ENCODE measurements around the gene JADE3.

The JADE3 gene

DNA sequence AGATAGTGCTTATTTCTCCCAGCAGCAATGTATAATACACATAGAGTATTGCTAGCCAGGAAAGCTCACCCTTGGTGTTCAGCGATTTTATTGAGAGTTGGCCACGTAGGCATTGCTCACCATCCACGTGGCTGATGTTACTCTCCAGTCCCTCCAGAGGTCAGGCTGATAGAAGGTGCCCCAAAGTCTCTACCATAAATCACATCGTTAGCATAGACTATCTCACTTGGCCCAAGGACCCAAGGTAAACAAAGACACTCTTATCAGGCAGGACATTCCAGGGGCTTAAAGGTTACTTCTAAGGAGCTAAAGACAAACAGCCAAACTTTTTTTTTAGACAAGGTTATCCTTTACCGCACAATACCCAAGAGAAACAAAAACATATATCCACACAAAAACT, 135.8 kb downstream of the JADE3 start:
- no peak for DNase-seq

DNA sequence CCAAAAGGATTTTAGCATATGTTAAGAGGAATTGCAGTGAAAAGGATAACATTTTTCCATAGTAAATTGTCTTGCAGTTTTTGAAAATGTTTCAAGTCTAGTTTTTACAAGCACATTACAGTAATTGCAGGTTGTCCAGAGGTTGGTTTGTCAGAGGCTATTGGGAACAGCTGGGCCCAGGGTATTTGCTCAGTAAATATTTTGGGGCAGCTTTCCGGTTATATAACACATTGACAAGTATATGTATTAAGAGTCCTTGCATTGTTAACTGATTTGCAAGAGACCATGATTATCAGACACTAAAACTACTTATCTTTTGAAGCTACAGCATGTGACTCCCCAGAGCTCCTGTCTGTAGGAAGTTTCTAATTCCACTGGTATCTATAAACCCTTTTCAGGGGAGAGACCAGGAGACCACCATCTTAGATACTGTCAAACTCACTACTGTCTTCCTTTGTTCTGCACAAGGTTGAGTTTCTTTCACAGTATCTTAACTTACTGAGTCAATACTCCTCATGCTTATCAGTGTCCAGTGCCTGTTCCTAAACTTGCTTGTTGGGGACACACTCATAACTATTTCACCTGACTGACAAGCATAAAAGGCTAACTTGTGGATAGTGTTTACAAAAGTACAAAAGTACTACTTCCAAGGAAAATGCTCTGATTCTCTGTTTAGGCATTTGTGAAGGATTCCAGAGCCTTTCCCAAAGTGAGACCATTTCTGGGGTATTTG, 147.1 kb downstream of the JADE3 start:
- no peak for DNase-seq

DNA sequence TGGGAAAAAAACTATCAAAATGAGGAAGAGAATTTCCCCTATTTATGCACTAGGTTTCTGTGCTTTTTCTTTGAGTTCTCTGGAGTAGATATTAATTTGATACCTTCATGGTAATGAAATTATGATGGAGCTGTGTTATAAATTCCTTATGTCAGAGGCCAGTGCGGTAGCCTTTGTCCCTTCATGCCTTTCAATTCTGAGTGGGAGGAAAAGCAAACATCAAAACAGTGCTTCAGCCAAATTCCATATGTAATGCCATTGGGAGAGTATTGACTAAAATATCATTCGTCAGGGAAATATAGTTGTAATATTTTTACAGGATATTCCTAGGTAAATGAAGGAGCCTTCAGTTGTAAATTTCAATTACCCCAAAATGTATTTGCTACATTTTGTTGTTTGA, 148.5 kb downstream of the JADE3 start:
- no peak for DNase-seq

DNA sequence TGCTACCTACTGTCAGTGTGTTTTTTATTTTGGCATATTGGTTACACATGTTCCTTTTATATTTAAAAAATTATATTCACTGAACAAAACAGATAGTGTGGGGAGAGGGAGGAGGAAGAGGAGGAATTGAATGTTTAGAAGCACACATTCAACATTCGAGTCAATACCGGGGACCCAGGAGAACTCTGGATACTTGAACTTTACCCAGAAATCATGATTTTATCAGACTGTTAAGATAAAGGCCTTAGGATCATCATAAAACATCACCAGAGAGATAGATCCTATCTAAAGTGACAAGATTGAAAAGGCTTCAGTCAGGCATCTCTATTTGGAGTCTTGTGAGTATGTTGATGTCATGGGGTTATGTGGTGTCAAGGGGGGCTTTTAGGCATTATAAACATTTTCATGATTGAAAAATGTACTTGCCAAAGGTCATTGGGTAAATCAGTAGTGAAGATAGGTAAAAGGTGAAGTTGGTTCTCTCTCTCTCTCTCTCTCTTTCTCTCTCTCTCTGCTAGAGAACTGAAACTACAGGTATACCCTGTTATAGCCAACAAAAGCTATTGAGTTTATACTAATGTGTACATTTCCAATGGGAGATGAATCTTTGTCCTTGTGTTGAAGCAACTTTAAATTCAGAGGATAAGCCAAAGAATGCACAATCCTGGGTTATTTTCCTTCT, 149.2 kb downstream of the JADE3 start:
- no peak for DNase-seq

- no peak for DNase-seq
Measured at GRCh38 chrX:47063179-47063578, 151.0 kb downstream of the JADE3 start.

DNA sequence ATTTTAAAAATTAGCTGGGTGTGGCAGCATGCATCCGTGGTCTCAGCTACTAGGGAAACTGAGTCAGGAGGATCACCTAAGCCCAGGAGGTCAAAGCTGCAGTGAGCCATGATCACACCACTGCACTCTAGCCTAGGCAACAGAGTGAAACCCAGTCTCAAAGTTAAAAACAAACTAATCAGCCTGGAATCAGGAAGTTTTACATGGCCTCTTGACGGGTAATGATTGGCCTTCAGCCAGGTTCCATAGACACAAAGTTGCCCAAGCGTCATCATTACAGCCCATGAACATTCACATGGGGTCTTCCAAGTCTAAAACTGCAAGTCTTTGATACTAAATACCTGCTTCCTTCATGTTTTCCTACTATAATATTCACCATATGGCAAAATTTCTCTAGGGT, 156.0 kb downstream of the JADE3 start:
- no peak for DNase-seq

- DNase-seq, result no peak
Measured at GRCh38 chrX:47068720-47069119, 156.5 kb downstream of the JADE3 start.

GRCh38 chrX:47078129-47079043, 166.2 kb downstream of the JADE3 start, which contains the start of gene RGN:
TSS of gene RGN (plus strand) at chrX:47078443. CDS start at chrX:47081145, 2,702 bp downstream.
- no peak for DNase-seq

DNA sequence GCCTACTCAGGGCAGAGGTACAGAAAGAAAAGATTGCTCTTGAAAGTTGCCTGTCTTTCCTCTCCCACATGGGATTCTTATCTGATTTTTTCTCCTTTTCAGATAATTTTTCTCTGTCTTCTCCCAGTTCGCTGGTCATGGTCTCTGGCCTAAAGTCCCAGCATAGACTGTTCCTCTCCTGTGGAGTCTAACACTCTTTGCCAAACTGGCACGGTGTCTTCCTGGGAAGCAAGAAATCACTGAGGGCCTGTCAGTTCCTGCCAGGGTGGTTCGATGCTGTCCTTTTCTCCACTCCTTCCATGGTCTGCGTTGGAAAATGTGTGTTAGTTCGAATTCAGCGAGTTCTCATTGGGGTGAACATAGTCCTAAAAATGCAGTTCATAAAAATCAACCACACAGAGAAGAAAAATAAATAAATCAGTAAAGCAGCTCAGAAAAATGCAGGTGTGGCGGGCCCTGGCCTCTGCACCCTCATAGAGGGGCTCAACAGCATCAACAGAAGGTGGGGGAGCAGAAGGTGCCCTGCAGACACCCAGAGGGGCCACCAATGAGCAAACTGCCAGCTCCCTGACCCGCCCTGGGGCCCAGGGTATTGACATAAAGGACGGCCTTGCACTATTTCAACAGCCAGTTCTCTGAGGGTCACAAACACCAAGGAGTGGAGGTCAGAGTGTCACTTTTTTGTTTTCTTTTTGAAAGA, 168.1 kb downstream of the JADE3 start:
- DNase-seq, result no peak

DNA sequence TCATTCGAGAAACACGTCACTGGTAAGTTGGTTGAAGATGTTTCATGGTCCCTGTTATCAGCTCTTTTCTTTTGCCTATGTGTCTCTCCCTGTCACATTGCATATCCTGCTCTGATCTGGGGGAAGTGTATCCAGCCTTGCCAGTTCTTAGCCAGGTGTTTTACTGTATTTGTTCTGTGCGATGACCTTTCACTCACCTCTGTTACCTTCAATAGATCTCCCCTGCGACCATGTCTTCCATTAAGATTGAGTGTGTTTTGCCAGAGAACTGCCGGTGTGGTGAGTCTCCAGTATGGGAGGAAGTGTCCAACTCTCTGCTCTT, 168.7 kb downstream of the JADE3 start:
- no peak for DNase-seq

- peak; percentile 35 for DNase-seq
Measured at GRCh38 chrX:47091149-47091775, 179.0 kb downstream of the JADE3 start.

GRCh38 chrX:47093248-47093647, 181.0 kb downstream of the JADE3 start:
- peak; percentile 15 for DNase-seq

- DNase-seq, result no peak
Measured at GRCh38 chrX:47093860-47094259, 181.6 kb downstream of the JADE3 start.

- DNase-seq, result no peak
Measured at GRCh38 chrX:47097018-47097417, 184.8 kb downstream of the JADE3 start.

DNA sequence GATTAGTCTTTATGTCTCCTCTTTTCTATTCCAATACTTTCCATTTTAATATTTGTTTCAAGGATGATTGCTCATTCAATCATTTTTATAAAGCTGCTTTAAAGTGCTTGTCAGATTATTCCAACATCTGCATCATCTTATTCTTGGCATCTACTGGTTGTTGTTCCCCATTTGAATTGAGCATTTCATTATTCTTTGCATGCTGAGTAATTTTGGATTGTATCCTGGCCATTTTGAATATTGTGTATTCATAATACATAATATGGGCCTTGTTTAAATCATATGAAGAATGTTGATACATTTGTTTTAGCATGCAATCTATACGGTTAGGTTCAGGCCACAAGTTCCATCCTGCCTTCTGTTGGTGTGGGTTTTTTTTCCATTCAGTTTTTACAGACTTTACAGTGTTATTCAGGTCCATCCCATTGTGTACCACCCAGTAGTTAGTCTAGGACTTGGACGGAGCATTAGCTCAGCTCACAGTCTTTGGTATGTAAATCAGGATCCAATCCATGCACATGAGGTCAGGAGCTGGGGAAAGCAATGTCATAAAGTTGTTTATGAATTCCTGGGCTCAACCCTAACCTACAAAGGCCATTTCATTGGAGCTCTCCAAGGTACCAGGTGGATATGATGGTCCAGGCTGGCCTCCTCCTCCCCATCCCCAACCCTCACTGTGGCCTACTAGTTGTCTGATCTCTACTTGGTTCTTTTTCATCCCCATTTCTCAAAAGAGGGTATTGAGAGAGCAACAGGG, 186.3 kb downstream of the JADE3 start:
- DNase-seq, result no peak

DNA sequence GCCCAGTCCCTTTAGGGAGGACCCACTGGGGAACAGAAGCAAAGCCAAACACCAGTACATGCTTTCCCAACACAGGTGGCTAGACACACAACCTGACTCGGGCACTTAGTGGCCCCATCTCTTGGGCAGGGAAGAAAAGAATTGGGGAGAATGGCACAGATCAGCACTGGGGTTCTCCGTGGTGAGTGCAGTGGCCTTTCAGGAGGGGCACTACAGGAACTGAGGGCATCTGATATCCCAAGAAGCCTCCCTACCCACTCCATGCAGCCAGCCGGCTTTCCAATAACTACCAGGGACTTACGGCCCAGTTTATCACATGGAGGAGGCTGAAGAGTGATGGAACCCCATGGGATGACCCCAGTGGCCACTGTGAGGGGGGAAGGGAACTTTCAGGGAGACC, 189.0 kb downstream of the JADE3 start:
- no peak for DNase-seq
